Kidney glomerular epithelial cell (primary cell): Measurements from ENCODE around the gene CNTN1.

Experiments used
- DNase-seq: peaks from one replicate; lab custom pipeline; 2025; lab: John Stamatoyannopoulos, UW

The CNTN1 gene

GRCh38 chr12:40691913-40692764, at the start of gene CNTN1:
TSS of gene CNTN1 (plus strand) at chr12:40692439.
- peak; percentile 4 for DNase-seq

GRCh38 chr12:40643506-40643905, 48.7 kb upstream of the CNTN1 start:
- DNase-seq, result no peak

DNA sequence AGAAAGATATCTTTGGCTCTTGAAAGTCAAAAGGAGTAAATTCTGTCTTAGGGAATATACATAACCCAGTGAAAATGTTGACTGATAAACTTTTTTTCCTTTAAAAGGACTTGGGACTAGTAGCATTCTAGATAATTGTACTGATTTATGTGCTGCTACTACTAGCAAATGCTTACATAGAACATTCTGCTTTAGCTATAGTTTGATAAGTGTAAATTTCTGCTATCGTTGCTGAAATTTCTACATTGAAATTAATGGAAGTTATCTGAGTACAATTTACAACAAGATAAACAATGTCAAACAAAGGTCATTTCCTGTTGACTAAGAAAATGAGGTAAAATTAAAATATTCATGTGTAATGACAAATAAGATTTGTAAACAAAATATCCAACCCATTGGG, 48.3 kb upstream of the CNTN1 start:
- no peak for DNase-seq

DNA sequence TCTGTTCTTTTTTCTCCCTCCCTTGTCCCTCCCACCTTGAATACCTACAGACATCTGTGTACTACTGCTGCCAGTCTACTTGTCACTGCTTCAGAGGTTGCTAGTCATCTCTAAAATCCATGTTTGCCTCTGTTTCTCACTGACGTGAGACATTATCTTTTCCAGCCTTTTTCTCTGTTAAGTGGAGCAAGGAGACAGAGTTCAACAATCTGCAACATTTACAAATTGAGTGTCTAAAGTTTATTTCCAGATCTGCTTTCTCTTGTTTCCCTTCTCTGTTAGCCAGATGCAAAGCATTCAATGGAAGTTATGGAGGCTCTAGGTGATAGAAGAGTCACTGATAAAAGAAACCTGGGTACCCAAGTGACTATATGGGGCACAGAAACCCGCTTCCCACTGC, 47.5 kb upstream of the CNTN1 start:
- DNase-seq, result no peak

- no peak for DNase-seq
Observed at GRCh38 chr12:40645361-40645760, 46.9 kb upstream of the CNTN1 start.

DNA sequence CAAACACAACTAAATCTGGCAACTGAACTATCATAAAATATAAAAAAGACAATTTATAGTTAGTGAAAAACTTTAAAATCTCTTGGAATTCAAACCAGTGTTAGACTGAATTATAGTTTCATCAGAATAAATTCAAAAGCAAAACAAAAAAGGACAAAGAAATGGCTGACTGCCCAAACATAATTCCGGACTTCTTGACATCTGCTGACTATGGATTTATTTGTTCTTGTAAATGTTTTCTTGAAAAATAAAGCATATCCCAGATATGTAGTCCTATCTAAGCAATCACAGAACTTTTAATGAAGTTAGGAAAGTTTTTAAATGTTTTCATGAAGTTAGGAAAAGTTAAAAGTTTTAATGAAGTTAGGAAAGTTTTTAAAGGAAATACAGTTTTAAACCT, 45.8 kb upstream of the CNTN1 start:
- DNase-seq, result no peak

GRCh38 chr12:40646911-40647310, 45.3 kb upstream of the CNTN1 start:
- DNase-seq, result no peak

- no peak for DNase-seq
Observed at GRCh38 chr12:40647651-40648050, 44.6 kb upstream of the CNTN1 start.

DNA sequence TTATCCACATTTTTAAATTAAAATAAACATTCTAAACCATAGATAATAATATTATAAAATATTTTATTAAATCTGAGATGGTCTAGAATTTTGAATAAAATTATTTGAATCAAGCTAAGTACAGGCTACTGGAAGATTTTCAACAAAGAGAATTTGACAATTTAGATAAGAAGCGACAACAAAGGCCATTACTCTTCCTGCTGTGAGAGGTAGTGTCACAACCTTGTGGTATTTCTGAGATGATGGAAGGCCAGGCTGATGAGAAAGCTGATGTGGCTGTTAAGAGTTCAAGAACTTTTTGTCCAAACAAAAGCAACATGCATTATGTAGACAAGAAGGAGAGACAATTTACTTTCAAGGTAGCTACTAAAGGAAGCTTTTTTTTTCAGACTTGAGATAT, 43.7 kb upstream of the CNTN1 start:
- DNase-seq, result no peak

GRCh38 chr12:40650038-40650704, 42.1 kb upstream of the CNTN1 start:
- no peak for DNase-seq

DNA sequence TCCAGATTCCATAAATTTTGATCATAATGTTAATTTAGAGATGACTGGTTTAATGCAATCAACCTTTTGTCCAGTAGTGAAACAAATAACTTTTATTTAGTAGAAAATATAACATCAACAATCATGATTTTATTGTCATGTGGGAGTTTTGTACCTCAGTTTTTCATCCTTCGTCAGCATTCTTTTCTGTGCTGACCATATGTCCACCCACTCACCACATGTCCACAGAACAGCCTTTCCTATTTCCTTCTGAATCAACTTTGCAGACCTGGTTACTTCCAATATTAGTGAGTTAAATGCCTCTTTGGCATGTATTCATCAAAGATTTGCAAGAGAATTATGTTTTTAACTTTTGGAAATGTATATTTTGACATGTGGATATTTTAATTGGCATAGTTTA, 36.8 kb upstream of the CNTN1 start:
- no peak for DNase-seq

DNA sequence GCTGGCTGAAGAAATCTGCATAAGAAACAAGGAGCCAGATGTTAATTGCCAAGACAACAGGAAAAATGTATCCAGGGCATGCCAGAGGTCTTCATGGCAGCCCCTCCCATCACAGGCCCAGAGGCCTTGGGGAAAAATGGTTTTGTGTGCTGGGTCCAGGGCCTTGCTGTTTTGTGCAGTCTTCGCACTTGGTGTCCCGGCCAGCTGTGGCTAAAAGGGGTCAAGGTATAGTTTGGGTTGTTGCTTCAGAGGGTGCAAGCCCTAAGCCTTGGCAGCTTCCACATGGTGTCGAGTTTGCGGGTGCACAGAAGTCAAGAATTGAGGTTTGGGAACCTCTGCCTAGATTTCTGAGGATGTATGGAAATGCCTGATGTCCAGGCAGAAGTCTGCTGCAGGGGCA, 29.9 kb upstream of the CNTN1 start:
- DNase-seq, result no peak

- DNase-seq, result no peak
Observed at GRCh38 chr12:40663781-40664180, 28.5 kb upstream of the CNTN1 start.

DNA sequence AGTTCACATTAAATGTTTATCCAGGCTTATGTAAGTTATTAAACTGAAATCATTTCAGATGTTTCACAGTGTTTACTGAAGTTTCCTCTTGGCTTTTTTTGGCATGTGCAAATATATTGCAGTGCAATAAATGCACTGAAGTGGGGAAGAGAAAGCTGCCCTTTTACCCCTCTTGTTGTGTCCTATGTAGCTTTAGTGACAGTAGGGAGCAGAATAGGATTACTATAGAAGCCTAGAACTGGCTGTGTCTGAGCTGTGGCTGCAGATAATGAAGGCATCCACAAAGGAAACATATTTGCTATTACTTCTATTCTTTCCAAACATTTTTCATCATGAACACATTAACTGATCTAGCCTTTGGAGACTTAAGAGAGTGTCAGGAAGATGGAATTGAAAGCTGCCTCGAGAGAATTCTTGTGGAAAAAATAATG, 24.1 kb upstream of the CNTN1 start:
- no peak for DNase-seq

DNA sequence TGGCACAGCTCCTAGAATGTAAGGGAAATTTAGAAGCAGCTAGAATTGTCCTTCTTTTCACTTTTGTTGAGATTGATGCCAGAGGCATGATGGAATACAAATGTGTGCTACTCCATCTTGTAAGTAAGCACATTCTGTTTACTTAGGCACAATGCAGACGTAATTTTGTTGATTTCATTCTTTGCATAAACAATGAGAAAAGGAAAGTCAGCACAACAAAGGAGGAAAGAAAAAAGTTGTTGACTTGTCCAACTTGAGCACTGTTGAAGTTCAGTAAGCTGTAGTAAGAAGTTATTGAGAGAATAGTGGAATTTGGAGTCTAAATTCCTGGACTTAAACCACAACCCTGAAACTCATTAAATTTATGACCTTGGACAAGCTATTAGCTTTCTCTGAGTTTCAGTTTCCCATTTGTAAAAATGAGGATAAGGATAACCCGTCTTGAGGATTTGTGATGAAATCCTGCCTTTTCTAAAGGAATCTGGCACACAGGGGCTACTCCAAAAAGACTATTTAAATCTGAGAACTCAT, 19.4 kb upstream of the CNTN1 start:
- DNase-seq, result no peak

DNA sequence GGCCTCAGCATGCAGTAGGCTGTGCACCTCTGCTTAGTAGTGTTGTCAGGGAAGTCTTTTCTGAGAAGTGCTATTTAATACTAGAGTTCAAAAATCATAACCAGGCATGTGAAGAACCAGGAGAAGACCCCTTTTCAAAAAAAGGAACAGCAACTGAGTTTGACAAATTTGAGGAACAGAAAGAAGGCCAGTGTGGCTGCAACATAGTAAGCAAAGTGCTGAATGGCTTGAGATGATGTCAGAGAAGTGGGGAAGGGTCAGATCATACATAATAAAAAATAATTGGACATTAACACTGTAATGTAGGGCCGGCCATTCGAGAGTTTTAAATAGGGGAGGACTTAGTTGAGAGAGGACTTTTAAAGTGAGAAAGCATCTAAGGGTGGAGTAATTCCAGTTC, 11.1 kb upstream of the CNTN1 start:
- no peak for DNase-seq

DNA sequence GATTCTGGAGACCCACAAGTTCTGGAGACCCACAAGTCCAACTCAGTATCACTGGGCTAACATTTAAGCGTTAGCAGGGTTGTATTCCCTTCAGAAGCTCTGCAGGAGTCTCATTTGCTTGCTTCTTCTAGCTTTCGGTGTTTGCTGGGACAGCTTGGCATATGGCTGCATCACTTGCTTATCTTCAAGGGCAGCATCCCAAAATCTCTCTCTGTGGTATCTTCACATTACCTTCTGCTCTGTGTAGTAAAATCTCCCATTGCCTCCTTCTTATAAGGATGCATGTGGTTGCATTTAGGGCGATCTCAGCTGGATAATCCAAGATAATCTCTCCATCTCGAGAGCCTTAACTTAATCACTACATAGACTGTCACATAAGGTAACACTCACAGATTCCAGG, 7.3 kb upstream of the CNTN1 start:
- DNase-seq, result no peak

DNA sequence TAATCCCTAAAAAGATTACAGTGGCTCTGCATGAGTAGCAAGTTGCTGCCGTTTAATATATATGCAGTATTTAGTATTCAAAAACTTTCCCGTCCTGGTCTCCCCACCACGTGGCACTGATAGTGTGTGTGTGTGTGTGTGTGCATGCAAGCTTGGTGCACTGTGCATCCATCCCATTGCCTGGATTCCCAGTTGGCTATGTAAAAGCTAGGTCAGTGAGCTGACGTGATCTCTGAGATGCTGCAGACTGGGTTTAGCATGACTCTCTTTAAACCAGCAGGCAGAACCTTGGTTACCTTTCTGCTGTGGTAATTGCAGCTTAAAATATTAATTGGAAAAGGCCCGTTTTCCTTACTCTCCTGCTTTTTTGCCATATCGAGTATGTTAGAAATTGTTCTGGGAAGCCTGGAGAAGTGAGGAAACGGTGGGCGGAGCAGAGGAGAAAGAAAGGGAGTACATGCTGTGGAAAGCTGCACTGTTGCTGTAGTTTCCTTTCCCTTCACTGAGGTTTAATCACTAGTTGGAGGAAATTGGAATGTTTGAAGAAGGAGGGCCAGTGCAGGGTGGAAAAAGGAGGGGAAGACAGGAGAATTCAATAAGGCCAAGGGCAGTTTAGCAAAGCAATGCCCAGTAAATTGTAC, 4.0 kb upstream of the CNTN1 start:
- no peak for DNase-seq

- DNase-seq, result no peak
Observed at GRCh38 chr12:40689576-40689975, 2.7 kb upstream of the CNTN1 start.

DNA sequence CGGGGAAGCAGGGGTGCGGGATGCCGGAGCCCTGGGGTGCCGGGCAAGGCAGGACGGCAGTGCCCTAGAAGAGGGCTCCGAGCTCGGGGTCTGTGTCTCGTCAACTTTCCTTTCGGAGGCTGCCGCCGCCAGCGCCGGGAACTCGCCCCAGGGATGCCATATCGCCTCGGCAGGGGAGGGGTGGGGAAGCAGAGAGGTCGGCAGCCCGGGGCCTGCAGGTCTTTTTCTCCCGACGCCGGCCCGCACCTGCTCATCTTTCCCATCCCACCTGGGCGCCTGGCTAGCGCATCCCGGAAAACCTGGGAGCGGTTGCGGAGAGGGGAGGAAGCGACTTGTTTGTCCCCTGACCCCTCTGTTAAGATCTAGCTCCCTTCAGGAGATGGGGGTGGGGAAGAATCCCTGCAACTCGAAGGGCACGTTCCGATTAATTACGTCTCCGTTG, 547 bp downstream of the CNTN1 start:
- no peak for DNase-seq

DNA sequence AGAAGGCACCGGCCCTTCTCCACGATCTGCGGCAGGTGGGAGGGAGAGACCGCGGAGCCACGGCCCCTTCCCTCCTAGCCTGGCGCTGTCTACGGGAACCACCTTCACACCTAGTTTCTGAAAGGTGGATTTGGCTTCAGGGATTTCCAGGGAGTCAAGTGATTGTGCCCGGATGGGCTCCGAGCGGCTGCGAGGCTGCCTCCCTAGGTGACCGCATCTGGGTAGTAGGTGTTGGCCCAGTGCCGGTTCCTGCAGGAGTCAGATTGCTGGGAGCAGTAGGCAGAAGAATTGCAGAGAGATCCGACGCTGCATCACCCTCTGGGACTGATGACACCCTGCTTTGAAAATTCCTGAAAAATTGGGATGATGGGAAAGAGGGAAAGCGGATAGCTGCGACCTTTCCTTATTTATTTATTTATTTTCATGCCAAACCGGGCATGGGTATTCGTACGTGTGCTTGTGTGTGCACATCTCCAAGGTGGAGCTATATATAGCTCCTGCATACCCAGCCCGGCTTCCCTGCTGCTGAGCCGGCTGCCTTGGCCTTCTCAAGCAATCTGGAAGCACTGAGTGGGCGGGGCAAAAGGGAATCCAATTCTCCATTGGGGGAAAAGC, 1.1 kb downstream of the CNTN1 start:
- no peak for DNase-seq

GRCh38 chr12:40697566-40698259, 5.5 kb downstream of the CNTN1 start:
- DNase-seq, result no peak
